HS-27A (cell line): ENCODE measurements around the gene RMND5B.
"Not testable (repeated sequence)": the region's sequence is repeated elsewhere in the genome, so short reads cannot be mapped to it uniquely, and the experiment has no call there.

ENCODE experiments used
- DNase-seq: peaks from one replicate; pipeline ENCODE4 v3.0.0-alpha.2; 2012; ENCODE audit warnings: low read depth, missing footprints

The RMND5B gene

GRCh38 chr5:178130576-178131445, at the start of gene RMND5B:
Gene RMND5B, plus strand, starts transcription at chr5:178131014. Its CDS starts 7,106 bp downstream, at chr5:178138120.
- no peak for DNase-seq

GRCh38 chr5:178081571-178082243, 49.1 kb upstream of the RMND5B start:
- no peak for DNase-seq

- no peak for DNase-seq
Measured at GRCh38 chr5:178083922-178084321, 46.9 kb upstream of the RMND5B start.

- no peak for DNase-seq
Measured at GRCh38 chr5:178085316-178085715, 45.5 kb upstream of the RMND5B start.

GRCh38 chr5:178086266-178086665, 44.5 kb upstream of the RMND5B start:
- no peak for DNase-seq

GRCh38 chr5:178087199-178087598, 43.6 kb upstream of the RMND5B start:
- not testable (repeated sequence) for DNase-seq

GRCh38 chr5:178090856-178091255, 40.0 kb upstream of the RMND5B start:
- DNase-seq, result no peak

- no peak for DNase-seq
Measured at GRCh38 chr5:178093134-178093533, 37.7 kb upstream of the RMND5B start.

- no peak for DNase-seq
Measured at GRCh38 chr5:178094345-178094744, 36.5 kb upstream of the RMND5B start.

- DNase-seq, result no peak
Measured at GRCh38 chr5:178098685-178099084, 32.1 kb upstream of the RMND5B start.

GRCh38 chr5:178103612-178104011, 27.2 kb upstream of the RMND5B start:
- no peak for DNase-seq

GRCh38 chr5:178104492-178104891, 26.3 kb upstream of the RMND5B start:
- DNase-seq, result no peak

GRCh38 chr5:178106086-178106485, 24.7 kb upstream of the RMND5B start:
- DNase-seq, result no peak

GRCh38 chr5:178106556-178107239, 24.1 kb upstream of the RMND5B start:
- DNase-seq, result no peak

- no peak for DNase-seq
Measured at GRCh38 chr5:178107756-178108310, 23.0 kb upstream of the RMND5B start.

- DNase-seq, result no peak
Measured at GRCh38 chr5:178108446-178108845, 22.4 kb upstream of the RMND5B start.

GRCh38 chr5:178108966-178109365, 21.8 kb upstream of the RMND5B start:
- DNase-seq, result no peak

GRCh38 chr5:178110511-178110910, 20.3 kb upstream of the RMND5B start:
- no peak for DNase-seq

GRCh38 chr5:178111925-178112324, 18.9 kb upstream of the RMND5B start:
- no peak for DNase-seq

GRCh38 chr5:178112545-178112944, 18.3 kb upstream of the RMND5B start:
- DNase-seq, result no peak

GRCh38 chr5:178113141-178113787, 17.6 kb upstream of the RMND5B start, which contains the start of gene N4BP3:
Gene N4BP3, plus strand, starts transcription at chr5:178113532. Its CDS starts 6,052 bp downstream, at chr5:178119584.
- DNase-seq, result no peak

GRCh38 chr5:178113841-178114324, 16.9 kb upstream of the RMND5B start:
- DNase-seq, result no peak
